NOMO-1 treated with dmso at 0.1 percent for 144 hours (cell line): ENCODE data around the gene TMEM114.
A peak's percentile ranks its signal among the peaks of the same experiment; 100 is the strongest.

Experiments used
- DNase-seq: peaks from one replicate; lab custom pipeline; 2025; ENCODE audit not compliant: unreplicated experiment; lab: John Stamatoyannopoulos, UW

TMEM114 gene

DNA sequence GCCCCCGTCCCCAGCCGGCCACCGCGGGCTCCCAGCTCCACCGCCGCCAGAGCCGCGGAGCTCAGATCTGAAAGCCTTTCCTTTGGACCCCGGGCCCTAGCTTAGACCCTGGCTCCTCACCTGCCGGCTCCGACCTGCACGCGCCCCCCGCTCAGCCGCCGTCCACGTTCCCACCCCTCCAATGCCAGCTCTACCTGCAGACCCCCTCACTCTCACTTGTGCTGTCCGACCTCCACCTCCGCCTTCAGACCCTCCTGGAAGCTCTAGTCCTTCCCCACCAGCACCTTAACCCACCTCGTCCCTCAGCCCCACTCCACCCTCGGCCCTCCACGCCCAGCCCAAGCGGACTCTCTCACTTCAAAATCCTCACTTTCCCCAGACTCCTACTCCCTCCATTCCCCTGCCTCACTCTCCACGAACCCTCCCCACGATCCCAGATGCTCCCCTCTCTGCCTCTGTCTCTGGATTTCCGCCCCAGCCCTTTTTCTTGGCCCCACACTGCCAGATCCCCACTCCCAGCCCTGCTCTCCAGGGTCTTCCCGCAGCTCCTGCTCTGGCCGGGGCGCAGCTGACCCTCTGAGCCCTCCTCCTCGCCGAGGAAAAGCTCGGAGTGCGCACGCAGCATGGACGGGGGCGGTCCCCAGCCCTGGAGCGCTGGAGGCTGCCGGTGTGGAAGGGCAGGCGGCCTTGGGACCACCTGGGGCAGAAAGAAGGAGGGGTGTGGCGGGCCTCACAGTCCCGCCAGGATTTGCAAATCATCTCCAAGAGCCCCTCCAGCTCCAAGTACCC lies at the start of gene TMEM114:
Gene TMEM114, minus strand, starts transcription at position 612 of the 789 bp plus-strand sequence. CDS start 673 bp downstream, outside the sequence.
- DNase-seq, result no peak

DNA sequence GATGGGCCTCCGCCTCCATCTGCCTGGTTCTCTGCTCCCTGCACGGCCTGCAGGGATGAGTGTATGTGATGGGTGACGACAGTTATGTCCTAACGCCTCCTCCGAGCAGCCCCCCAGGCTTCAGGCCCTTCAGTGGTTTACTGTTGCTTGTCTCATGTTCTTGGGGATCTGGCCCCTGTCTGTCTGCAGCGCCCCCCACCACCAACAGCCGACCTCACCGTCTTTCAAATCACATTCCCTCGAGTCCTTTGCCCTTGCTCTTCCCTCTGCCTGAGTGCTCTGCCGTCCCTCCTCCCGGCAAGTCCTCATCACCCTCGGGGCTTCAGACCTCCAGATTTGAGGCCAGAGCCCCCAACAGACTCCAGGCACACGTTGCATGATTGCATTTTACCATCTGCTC lies 49.4 kb upstream of the TMEM114 start:
- no peak for DNase-seq

DNA sequence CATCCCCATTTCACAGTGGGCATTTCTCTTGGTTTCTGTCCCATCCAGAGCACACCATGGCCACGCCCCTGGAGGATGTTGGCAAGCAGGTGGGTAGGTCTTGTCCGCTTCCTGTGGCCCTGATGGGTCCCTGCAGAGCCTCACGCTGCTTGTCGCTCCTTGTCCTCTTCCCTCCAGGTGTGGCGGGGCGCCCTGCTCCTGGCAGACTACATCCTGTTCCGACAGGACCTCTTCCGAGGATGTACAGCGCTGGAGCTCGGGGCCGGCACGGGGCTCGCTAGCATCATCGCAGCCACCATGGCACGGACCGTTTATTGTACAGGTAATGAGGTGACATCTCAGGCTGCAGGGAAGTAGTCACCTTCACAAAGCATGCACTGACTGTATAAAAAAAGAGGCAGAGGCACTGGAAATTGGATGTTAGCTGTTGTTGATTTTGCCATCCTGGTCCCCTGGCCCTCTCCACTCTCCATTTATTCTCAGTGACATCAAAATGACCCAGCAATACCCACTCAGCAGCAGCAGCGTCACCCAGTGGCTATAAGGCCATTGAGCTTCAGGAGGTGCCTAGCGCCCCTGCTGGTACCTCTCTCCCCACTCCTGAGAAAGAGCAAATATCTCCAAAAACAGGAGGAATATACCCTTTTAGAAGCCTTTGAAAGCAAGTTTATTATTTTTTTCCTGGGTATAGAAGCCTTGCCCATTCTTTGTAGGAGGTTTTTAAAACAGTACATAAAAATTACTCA lies 44.9 kb upstream of the TMEM114 start:
- DNase-seq, result no peak

DNA sequence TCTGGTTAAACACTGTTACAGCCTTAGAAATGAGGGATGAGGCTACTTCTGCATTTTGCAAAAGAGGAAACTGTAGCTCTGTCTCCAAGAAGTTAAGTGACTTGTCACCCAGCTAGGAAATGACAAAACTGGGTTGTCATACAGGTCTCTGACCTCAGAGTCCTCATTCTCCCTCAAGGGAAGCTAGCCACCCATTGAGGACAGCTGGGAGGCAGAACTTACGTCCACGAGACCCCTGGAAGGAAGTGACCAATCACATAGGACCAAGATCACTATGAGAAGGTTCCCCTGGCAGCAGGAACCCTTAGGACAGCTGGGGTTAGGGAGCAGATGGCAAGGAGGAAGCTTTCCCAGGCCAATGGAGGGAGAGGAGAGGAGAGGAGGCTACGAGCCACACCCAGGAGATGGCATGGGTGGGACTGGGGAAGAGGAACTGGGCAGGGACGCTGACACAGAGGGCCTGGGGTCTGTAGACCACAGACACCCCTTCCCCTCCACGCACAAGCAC lies 42.4 kb upstream of the TMEM114 start:
- peak; percentile 68 for DNase-seq

DNA sequence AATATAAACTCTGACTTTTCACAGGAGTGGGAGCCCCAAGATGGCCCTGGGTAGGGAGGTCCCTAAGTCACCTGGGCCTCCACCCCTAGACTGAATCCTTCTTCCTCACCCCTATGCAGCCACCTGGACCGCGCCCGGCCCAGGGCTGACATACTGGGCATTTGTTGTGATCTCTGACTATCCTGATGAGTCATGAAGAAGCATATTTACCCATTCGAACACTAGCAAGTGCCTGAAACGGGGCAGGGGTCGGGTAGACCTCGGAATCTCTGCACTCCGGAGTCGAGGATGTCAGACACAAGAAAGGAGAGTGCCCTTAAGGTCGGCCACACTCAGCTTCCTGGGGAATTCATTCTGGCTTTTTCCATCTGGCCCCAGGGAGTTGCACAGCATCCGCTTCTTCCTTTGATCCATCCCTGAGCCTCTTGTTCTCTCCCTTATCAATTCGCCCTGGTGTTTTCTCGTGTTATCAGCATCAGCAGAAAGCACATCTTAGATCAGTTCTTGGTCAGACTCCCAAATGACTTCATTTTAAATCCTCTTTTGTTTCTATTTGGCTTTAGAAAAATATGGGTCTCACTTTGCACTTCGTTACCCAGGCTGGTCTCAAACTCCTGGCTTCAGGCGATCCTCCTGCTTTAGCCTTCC lies 41.6 kb upstream of the TMEM114 start:
- DNase-seq, result no peak

DNA sequence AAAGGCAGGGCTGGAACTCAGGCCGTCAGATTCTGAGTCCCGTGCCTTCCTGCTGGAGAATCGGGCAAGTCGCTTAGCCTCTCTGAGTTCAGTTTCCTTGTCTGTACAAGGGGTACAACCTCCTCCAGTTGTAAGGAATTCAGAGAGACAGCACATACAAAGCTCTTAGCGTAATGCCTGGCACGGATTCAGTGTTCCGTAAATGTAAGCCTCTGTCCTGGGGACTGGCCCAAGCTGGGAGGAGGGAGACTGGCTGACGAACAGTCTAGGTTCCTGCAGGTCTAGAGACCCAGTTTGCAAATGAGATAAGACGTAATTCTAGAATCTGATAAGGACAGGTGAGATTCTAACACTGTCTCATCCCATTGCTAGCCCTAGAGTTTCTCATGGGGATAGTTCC lies 41.1 kb upstream of the TMEM114 start:
- no peak for DNase-seq

DNA sequence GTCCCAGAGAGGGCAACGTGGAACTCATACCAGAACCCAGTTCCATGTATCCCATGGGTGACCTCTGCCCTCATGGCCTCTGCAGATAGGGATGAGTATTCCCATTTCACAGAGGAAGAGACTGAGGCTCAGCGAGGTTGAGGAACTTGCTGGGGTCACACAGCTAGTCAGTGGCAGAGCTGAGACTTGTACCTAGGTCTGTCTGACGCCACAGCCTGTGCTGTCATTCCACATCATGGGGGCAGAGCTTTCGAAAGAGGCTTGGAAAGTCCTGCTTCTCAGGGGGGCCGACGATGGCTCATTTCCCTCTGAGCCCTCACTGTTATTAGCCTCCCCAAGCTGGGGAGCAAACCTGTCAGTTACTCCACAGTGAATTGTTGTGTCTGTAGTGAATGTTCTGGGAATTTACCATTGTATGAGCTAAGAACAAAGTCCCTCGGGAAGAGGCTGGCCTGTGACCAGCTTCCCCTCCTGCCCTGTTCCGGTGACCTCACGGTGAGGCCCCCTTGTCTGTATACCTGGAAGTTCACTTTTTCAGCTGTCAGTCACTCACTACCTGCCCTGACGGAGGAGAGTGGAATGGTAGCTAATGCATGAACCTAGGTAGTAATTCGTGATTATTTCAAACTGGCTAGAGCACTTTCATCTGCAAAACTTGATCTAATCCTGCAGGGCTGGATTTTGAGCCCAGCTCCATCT lies 40.1 kb upstream of the TMEM114 start:
- no peak for DNase-seq

DNA sequence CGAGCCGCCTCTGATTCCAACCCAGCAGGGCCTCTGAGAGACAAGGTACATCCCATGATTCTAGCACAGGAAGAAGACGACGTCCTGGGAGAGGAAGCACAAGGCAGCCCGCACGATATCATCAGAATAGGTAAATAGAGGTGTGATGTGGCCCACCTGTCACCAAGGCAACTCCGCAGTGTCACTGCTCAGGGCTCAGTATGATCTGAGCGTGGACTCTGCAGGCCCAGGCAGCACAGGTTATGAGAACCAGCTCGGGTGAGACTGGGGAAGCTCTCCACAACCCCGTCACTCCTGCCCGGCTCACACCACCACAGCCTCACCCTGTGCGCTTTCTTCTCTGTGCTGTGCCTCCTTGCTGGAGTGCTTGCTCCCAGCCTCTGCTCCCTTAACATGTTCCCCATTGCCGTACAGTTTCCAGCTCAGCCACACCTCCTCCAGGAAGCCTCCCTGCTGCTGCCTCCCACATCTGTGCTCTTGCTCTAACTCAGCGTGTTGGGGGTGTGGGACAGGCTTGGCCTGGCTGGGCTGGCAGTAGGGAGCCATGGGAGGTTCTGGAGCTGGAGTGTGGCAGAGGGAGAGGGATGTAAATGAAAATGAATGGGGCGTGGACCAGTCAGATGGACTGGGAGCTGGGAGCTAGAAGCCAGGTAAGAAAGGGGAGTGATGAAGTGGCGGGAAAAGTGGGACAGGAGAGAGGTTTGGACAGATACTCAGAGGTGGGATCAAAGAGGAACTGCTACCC lies 38.8 kb upstream of the TMEM114 start:
- DNase-seq, result no peak

DNA sequence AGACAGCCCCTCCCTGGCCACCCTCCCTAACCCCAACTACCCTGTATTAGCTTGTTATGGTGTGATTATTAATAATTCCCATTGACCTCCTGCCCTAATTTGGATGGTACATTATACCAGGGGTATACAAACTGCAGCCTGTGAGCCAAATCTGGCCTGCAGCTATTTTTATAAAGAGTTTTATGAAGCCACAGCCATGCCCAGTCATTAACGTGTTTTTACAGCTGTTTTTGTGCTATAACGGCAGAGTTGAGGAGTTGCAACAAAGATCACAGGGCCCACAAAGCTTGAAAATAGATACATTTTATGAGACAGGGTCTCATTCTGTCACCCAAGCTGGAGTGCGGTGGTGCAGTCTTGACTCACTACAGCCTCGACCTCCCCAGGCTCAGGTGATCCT lies 37.1 kb upstream of the TMEM114 start:
- DNase-seq, result no peak

DNA sequence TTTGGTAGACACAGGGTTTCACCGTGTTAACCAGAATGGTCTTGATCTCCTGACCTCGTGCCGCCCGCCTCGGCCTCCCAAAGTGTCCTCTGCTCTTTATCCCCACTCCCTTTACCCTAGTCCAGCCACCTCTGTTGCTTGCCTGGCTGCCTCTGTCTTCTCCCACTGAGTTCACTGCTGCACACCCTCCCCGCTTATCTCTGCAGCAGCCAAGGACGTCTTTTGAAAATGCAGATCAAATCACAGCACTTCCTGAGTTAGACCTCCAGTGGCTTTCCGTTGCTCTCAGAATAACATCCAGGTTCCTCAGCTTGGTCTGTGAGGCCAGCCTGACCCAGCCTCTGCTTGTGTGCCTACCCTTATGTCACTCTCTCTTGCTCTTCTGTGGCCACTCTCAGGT lies 36.6 kb upstream of the TMEM114 start:
- DNase-seq, result no peak

DNA sequence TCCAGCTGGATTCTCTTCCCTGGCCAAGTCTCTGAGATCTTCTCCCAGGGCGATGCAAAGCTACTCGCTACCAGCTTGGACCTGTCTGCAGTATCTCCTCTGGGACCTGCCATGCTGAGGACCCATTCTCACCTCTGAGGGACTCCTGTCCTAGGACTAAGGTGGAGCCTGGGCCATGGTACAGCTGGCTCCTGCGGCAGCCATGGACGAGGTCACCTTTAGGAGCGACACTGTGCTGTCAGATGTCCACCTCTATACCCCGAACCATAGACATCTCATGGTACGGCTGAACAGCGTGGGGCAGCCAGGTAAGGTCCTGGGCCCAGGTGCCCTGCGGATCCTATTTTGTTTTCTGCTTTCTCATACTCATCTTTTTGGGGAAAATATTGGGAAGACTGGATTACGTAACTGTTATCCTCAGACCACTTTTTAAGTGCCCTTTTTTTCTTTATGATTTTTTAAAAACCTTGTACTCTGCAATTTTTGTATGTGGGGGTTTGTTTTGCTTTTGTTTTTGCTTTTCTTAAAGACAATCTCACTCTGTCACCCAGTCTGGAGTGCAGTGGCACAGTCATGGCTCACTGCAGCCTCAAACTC lies 35.3 kb upstream of the TMEM114 start:
- DNase-seq, result no peak

DNA sequence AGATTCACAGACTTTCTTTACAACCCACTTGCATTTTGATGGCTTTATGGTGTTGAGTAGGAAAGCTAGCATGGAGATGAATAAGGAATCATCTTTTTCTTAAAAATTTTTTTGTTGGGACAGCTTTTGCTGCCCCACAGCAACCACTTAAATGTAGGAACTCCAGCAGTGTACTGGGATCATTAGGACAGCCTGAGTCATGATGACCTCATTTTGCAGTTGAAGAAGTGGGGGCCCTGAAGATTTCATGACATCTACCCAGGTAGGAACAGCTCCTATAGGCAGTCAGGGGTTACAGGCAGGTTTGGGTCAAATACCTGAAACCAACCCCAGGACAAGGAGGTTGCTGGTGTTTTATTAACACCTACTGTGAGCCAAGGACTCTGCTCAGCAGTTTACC lies 33.3 kb upstream of the TMEM114 start:
- no peak for DNase-seq

DNA sequence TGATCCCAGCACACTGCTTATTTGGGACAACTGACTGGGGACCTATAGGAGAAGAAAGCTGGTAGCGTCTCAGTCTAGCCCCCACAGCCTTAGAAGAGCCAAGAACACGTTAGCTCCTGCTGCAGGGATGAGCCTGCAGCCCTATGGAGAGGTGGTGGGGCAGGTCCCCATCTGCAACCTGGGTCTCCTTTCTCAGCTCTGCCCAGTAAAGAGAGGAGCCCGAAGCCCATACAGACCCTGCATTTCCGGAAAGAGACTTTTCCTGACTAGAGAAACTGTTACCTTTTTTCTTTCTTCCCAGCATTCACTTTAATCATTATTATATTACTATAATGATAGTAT lies 32.0 kb upstream of the TMEM114 start:
- DNase-seq, result no peak

DNA sequence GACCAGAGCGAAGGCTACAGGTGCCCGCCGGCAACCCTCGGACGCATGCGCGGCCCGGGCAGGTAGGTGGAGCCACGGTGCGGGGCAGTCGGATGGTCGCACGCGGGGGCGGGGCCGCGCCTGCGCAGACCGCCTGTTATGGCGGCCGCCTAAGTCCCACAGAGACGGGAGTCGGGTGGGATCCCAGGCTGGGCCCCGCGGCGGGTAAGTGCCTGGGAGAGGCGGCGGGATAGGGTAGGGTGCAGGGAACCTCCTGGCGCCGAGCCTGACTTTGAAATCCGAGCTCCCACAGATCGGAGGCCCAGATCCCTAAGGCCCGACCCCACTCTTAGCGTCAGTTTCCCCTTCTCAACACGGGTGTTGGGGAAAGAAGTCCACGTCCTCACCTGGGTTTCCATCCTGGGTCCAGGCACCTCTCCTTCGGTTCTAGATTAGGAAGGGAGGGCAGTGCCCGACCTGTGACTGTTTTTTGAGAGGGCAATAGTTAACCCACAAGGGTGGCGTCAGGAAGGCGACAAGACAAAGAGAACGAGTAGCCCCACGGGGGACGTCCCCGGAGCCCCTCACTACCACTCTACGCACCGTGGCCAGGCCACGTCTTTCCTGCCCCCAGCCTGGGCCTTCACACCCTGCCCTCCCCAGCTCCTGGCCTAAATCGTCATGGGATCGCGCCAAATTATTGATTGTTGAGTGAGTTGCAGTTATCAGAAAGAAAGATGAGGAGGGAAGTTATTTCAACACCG lies 31.4 kb upstream of the TMEM114 start, which contains the start of gene METTL22:
Gene METTL22, plus strand, starts transcription at position 127 of the 743 bp plus-strand sequence. CDS start 3,968 bp downstream, outside the sequence.
- peak; percentile 76 for DNase-seq

DNA sequence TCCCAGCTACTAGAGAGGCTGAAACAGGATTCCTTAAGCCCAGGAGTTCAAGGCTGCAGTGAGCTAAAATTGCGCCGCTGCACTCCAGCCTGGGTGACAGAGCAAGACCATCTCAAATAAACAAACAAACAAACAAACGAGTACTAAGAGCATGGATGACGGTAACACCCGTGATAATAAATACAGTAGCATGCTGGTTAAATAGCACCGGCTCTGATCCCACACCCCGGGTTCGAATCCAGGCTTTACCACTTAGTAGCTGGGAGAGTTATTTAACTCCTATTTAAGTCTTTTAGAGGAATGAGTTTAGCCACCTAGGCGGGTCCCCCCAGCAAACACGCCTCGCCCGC lies 30.9 kb upstream of the TMEM114 start:
- no peak for DNase-seq

DNA sequence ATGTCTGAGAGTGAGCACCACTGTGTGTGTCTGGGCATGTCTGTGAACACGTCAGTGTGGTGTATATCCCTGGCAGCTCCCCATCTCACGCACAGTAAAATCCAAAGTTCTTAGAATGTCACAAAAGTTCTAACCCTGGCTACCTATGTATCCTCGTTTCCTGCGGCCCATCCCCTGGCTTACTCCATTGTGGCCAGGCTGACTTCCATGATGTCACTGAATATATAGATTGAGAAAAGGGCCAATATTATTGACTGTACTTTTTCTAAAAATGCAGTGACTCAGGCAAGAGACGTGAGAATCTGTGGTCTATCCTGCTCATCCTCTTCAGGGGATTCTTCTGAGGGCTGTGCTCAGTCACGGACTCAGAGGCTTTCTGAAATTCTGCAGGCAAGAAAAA lies 30.2 kb upstream of the TMEM114 start:
- DNase-seq, result no peak

DNA sequence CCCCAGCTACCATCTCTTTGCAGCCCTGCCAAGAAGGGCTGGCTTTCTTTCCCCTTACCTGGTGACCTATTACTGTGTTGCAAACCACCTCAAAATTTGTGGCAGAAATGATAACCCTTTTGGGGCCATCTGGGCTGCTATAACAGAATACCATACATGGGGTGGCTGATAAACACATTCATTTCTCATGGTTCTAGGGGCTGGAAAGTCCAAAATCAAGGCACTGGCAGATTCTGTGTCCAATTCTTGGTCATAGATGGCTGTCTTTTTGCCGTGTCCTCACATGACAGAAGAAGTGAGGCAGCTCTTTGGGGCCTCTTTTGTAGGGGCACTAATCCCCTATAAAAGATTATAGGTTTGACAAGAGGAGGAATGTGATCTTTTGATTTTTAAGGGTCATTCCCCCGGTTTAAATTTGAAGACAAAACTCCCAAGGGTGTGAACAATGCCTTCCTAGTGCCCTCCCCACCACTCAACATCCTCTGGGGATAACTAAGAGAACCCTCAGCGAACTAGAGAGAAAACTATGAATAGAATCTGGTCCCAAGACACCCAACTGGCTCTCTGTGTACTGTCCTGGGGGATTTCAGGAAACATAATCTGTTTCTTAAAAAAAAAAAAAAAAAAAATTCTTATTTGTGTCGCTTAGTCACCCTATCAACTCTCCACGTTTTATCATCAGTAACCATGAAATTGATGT lies 29.5 kb upstream of the TMEM114 start:
- no peak for DNase-seq

DNA sequence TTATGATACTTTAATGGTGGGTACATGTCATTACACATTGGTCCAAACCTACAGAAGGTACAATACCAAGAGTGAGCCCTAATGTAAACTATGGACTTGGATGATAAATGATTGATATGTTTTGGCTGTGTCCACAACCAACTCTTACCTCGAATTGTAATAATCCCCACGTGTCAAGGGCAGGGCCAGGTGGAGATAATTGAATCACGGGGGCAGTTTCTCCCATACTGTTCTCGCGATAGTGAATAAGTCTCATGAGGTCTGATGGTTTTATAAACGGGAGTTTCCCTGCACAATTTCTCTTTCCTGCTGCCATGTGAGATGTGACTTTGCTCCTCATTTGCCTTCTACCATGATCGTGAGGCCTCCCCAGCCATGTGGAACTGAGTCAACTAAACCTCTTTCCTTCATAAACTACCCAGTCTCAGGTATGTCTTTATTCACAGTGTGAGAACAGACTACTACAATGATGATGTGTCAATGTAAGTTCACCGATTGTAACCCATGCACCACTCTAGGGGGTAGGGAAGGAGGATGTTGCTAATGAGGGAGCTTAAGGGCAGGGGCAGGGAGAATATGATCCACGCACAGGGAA lies 24.2 kb upstream of the TMEM114 start:
- DNase-seq, result no peak
